OCI-LY7 (cell line): Measurements from ENCODE around the gene FAM193A. TPM values are rescaled to one million over a fixed set of nuclear protein-coding genes. Genes with fewer than 3 reads are reported as not detected.

Experiments used
- BruUV-seq: library from RNA; stranded (reverse); fragments of 400-500 nt; replicated peaks from 2 replicates; lab custom pipeline; 2021; lab: Mats Ljungman, UMichigan
- CTCF ChIA-PET: fragments of 300-600 bp; sonication (Branson Sonifier 250); formaldehyde crosslinking; loops from one replicate; lab custom pipeline; 2022; ENCODE audit warnings: antibody characterized with exemption; ENCODE audit not compliant: unreplicated experiment; lab: Charles Lee
- POLR2A ChIA-PET: fragments of 300-600 bp; sonication (Branson Sonifier 250); formaldehyde crosslinking; loops from one replicate; lab custom pipeline; 2022; ENCODE audit warnings: antibody characterized with exemption; lab: Charles Lee
- DNase-seq: peaks from one replicate; pipeline ENCODE4 v3.0.0-alpha.2; 2015; ENCODE audit warnings: low spot score
- H2AFZ ChIP-seq: fragments of 200-600 bp; sonication (generic), shearing (Covaris generic); 2 replicates; pipeline ENCODE4 v1.6.1; 2014; ENCODE audit warnings: mild to moderate bottlenecking, antibody characterized with exemption, low read length, moderate library complexity
- H3K27ac ChIP-seq: fragments of 200-600 bp; sonication (generic); 2 replicates; pipeline ENCODE4 v1.5.1; 2014; ENCODE audit warnings: mixed run types, low read depth, mild to moderate bottlenecking, moderate library complexity, low read length, inconsistent platforms; ENCODE audit not compliant: poor library complexity, severe bottlenecking
- H3K36me3 ChIP-seq: fragments of 200-600 bp; sonication (generic); 2 replicates; pipeline ENCODE4 v1.6.1; 2014; ENCODE audit warnings: mild to moderate bottlenecking, antibody characterized with exemption, low read length, moderate library complexity, mixed read lengths; ENCODE audit not compliant: insufficient read depth
- H3K4me1 ChIP-seq: fragments of 200-600 bp; sonication (generic); 2 replicates; pipeline ENCODE4 v1.5.1; 2014; ENCODE audit warnings: mild to moderate bottlenecking, low read length; ENCODE audit not compliant: insufficient read depth, poor library complexity, severe bottlenecking
- H3K4me2 ChIP-seq: fragments of 200-600 bp; sonication (generic); 2 replicates; pipeline ENCODE4 v1.6.1; 2014; ENCODE audit warnings: mild to moderate bottlenecking, low read length
- H3K4me3 ChIP-seq: fragments of 200-600 bp; sonication (generic); 2 replicates; pipeline ENCODE4 v1.5.1; 2014; ENCODE audit warnings: mild to moderate bottlenecking, low read depth, low read length; ENCODE audit not compliant: poor library complexity, severe bottlenecking
- H3K79me2 ChIP-seq: fragments of 200-600 bp; sonication (generic); 2 replicates; pipeline ENCODE4 v1.6.1; 2016; ENCODE audit warnings: low read depth, mild to moderate bottlenecking, low read length, moderate library complexity, mixed read lengths; ENCODE audit not compliant: insufficient read depth
- H3K9me2 ChIP-seq: fragments of 200-600 bp; sonication (generic); 2 replicates; pipeline ENCODE4 v1.6.1; 2016; ENCODE audit warnings: mild to moderate bottlenecking, low read length, mixed read lengths; ENCODE audit not compliant: insufficient read depth
- H3K9me3 ChIP-seq: fragments of 200-600 bp; sonication (generic); 2 replicates; pipeline ENCODE4 v1.6.1; 2014; ENCODE audit warnings: mild to moderate bottlenecking, mixed run types, low read length, mixed read lengths
- H4K20me1 ChIP-seq: fragments of 200-600 bp; sonication (generic); 2 replicates; pipeline ENCODE4 v1.6.1; 2014; ENCODE audit warnings: mild to moderate bottlenecking, antibody characterized with exemption, low read length, moderate library complexity, mixed read lengths; ENCODE audit not compliant: insufficient read depth
- EZH2phosphoT487 ChIP-seq: fragments of 200-600 bp; sonication (generic); IDR thresholded peaks from 2 replicates; pipeline ENCODE4 v1.6.1; 2018; ENCODE audit warnings: low read depth, borderline replicate concordance, mild to moderate bottlenecking, mixed run types, antibody characterized with exemption, low read length, moderate library complexity, mixed read lengths
- intact Hi-C: fragments of 100-400 bp; cut with micrococcal nuclease; formaldehyde crosslinking; loops from one replicate; pipeline ENCODE4 v1.10.0; 2022; ENCODE audit not compliant: unreplicated experiment
- total RNA-seq, 2 experiments: library from RNA; depleted of rRNA in 1 of 2; stranded (reverse); fragments of >200 nt in 1 of 2; shearing (Covaris generic) in 1 of 2; gene quantifications; 2 replicates each; pipeline ENCODE4 v1.2.3, GENCODE V29; 2014 to 2022
- TF ChIP-seq, protein P1 (sequence below): fragments of 200-600 bp; sonication (generic); conservative IDR thresholded peaks from 2 replicates; pipeline ENCODE4 v1.5.1; 2014; ENCODE audit warnings: mild to moderate bottlenecking, antibody characterized with exemption, low read length, moderate library complexity, mixed read lengths

The FAM193A gene
- total RNA-seq, 2 experiments from 2014 or later, result 17.8 to 36.7 TPM

DNA sequence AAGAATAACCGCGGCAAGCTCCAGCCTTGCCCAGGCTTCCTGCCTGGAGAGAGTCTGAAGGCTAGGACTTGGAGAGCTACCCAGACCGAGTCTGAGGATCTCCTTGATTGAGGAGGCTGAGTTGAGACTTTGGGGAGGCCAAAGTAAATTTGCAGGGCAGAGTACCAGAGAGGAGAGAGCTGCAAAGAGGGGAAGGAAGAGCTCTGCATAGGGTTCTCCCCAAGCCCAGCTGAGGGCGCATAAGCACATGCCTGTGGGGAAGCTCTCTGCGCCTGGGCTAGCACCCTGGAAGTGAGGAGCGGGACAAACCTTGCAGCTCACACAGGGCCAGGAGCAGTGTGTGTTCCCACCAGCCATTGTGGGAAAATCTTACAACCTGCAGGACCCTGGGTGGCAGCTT is 56.1 kb downstream of the FAM193A start:
- peaks cover 11% of the 10 kb centered on the region; the same call in 1 of the 2 replicates for H3K36me3 ChIP-seq
- H3K4me3 ChIP-seq, result no peak overlapping the region
- no TSS peak for BruUV-seq
- peaks cover 35% of the 10 kb centered on the region for H3K79me2 ChIP-seq
- H3K9me2 ChIP-seq, result no peaks in the 10 kb centered on the region
- no peak overlapping the region for H3K4me2 ChIP-seq
- peaks cover 3% of the 10 kb centered on the region for H3K4me1 ChIP-seq
- no peak for DNase-seq
- no peak overlapping the region for H2AFZ ChIP-seq
- no peak for TF ChIP-seq EZH2phosphoT487
- TF ChIP-seq, protein P1, sequence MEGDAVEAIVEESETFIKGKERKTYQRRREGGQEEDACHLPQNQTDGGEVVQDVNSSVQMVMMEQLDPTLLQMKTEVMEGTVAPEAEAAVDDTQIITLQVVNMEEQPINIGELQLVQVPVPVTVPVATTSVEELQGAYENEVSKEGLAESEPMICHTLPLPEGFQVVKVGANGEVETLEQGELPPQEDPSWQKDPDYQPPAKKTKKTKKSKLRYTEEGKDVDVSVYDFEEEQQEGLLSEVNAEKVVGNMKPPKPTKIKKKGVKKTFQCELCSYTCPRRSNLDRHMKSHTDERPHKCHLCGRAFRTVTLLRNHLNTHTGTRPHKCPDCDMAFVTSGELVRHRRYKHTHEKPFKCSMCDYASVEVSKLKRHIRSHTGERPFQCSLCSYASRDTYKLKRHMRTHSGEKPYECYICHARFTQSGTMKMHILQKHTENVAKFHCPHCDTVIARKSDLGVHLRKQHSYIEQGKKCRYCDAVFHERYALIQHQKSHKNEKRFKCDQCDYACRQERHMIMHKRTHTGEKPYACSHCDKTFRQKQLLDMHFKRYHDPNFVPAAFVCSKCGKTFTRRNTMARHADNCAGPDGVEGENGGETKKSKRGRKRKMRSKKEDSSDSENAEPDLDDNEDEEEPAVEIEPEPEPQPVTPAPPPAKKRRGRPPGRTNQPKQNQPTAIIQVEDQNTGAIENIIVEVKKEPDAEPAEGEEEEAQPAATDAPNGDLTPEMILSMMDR, result no peak
- H3K27ac ChIP-seq, result no peak overlapping the region
- H3K9me3 ChIP-seq, result no peaks in the 10 kb centered on the region
- peaks cover 14% of the 10 kb centered on the region; the same call in 1 of the 2 replicates for H4K20me1 ChIP-seq
- ChIA-PET CTCF (no interaction called here), POLR2A (interaction anchor here (0.6 to 1.1 kb wide), 2 partner anchors 9 to 20 kb away, joined by 3 to 6 read pairs; no protein-coding TSS in a partner anchor)
- intact Hi-C loops, result no loop called here

DNA sequence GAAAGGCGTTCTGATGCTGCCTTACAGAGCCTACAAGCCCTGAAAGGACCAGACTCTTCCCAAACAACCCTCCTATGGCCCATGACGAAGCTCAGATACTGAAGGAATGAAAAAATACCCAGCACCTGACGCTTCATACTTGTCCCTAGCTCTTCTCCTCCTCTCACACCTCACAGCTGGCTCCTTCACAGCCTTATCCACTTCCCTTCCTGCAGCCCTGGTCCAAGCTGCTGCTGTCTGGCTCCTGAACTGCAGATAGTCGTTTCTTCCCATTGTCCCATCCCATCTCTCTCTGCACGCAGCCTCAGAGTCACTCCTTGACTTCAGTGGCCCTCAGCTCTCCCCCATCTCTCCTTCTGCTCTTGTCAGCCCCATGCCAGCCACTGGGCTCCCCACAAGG is 56.6 kb downstream of the FAM193A start:
- no peak overlapping the region for H3K4me3 ChIP-seq
- no TSS peak for BruUV-seq
- peaks cover 7% of the 10 kb centered on the region for H3K4me1 ChIP-seq
- intact Hi-C loops, result no loop called here
- H3K9me2 ChIP-seq, result no peaks in the 10 kb centered on the region
- no peak overlapping the region for H3K27ac ChIP-seq
- ChIA-PET POLR2A (interaction anchor here (0.6 to 1.1 kb wide), 2 partner anchors 8 to 21 kb away, joined by 3 to 6 read pairs; no protein-coding TSS in a partner anchor), CTCF (no interaction called here)
- H4K20me1 ChIP-seq, result peaks cover 14% of the 10 kb centered on the region; the same call in 1 of the 2 replicates
- no peak overlapping the region for H2AFZ ChIP-seq
- no peaks in the 10 kb centered on the region for H3K9me3 ChIP-seq
- peaks cover 13% of the 10 kb centered on the region; the same call in 1 of the 2 replicates for H3K36me3 ChIP-seq
- H3K79me2 ChIP-seq, result peaks cover 31% of the 10 kb centered on the region
- no peak overlapping the region for H3K4me2 ChIP-seq
- DNase-seq, result no peak
- no peak for TF ChIP-seq EZH2phosphoT487
- TF ChIP-seq, protein P1, result no peak

GRCh38 chr4:2595436-2595835 is 59.0 kb downstream of the FAM193A start:
- TF ChIP-seq EZH2phosphoT487, result no peak
- TF ChIP-seq, protein P1, result no peak
- no peak for DNase-seq
- H3K79me2 ChIP-seq, result peaks cover 20% of the 10 kb centered on the region
- intact Hi-C loops, result no loop called here
- peaks cover 17% of the 10 kb centered on the region; the same call in 1 of the 2 replicates for H3K36me3 ChIP-seq
- no peak overlapping the region for H3K27ac ChIP-seq
- H3K4me2 ChIP-seq, result no peak overlapping the region
- H3K4me3 ChIP-seq, result no peak overlapping the region
- H4K20me1 ChIP-seq, result peaks cover 9% of the 10 kb centered on the region; the same call in 1 of the 2 replicates
- POLR2A ChIA-PET, result interaction anchor here (1.0 kb wide), 2 partner anchors 8 to 20 kb away, joined by 3 to 13 read pairs; no protein-coding TSS in a partner anchor
- BruUV-seq, result no TSS peak
- H3K9me3 ChIP-seq, result no peaks in the 10 kb centered on the region
- no peaks in the 10 kb centered on the region for H3K9me2 ChIP-seq
- no peak overlapping the region for H2AFZ ChIP-seq
- CTCF ChIA-PET, result no interaction called here
- peaks cover 31% of the 10 kb centered on the region for H3K4me1 ChIP-seq
